OCI-LY1 (cell line): Measurements from ENCODE around the gene PAGR1.
A peak's percentile ranks its signal among the peaks of the same experiment; 100 is the strongest.

ENCODE experiments used
- EZH2 ChIP-seq: fragments of 200-600 bp; sonication (generic), shearing (Covaris generic); IDR thresholded peaks from 2 replicates; pipeline ENCODE4 v1.8.0; 2017; ENCODE audit warnings: borderline replicate concordance, mixed run types, mild to moderate bottlenecking, antibody characterized with exemption, low read length, moderate library complexity, mixed read lengths
- TF ChIP-seq, protein P1 (sequence below): fragments of 200-600 bp; sonication (generic), shearing (Covaris generic); IDR thresholded peaks from 2 replicates; pipeline ENCODE4 v1.5.1; 2017; ENCODE audit warnings: mild to moderate bottlenecking, antibody characterized with exemption, low read length, moderate library complexity, mixed read lengths

DNA sequence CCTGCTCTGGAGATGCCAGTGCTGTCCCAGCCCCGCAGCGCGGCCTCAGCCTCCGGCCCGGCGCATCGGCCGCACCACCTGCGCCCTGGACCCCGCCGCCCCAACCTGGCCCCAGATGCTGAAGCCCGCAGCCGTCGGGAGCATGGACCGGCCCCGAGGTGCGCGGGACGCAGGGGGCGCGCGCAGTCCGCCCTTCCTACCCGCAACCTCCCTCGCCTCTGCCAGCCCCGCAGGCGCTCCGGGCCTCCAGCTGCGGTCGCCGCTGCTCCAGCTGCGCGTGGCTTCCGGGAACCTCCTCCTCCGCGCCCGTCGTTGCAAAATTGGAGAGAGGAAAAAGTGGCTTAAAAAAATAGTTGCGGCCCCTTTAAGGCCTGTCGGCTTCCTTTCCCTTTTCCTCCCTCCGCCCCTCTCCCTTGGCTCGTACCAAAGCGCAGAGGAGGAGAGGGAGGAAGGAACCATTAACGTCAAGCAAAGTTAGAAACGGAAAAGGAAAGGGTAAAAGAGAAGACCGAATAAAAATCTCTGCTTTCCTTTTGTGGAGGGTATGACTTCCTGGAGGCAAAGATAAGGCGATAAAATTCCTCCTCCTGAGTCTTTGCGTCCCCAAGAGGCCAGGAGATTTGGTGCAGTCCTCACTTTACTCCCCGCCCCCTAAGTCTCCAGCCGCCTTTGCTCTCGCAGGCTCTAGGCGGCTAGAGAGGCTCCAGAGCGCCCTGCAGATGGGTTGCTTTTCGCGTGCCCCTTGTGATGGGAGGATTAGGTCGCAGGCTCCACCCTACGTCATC, 47.1 kb downstream of the PAGR1 start, which contains the start of gene CDIPT:
- TF ChIP-seq, protein P1, sequence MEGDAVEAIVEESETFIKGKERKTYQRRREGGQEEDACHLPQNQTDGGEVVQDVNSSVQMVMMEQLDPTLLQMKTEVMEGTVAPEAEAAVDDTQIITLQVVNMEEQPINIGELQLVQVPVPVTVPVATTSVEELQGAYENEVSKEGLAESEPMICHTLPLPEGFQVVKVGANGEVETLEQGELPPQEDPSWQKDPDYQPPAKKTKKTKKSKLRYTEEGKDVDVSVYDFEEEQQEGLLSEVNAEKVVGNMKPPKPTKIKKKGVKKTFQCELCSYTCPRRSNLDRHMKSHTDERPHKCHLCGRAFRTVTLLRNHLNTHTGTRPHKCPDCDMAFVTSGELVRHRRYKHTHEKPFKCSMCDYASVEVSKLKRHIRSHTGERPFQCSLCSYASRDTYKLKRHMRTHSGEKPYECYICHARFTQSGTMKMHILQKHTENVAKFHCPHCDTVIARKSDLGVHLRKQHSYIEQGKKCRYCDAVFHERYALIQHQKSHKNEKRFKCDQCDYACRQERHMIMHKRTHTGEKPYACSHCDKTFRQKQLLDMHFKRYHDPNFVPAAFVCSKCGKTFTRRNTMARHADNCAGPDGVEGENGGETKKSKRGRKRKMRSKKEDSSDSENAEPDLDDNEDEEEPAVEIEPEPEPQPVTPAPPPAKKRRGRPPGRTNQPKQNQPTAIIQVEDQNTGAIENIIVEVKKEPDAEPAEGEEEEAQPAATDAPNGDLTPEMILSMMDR: peak; percentile 73
- TF ChIP-seq EZH2: no peak
